ENCODE results near the gene ACVR1B. TPM values are rescaled to one million over a fixed set of nuclear protein-coding genes. Genes with fewer than 3 reads are reported as not detected.

The ACVR1B gene
- total and polyA plus RNA-seq, 4 donors: 4.0 to 21.9 (median 12.0) TPM

- no peak for DNase-seq (ENCODE audit: low spot score)
- Histone ChIP-seq H3K4me3 (ENCODE audit: low read depth in 1 of 3, low read length in 3 of 3) (peak overlapping the region in 1 of 3 donors; percentile 15), H3K9me3 (ENCODE audit: control insufficient read depth in 4 of 4, low read length in 3 of 4) (no peaks in the 10 kb centered on the region), H3K27ac (ENCODE audit: low read depth in 1 of 2, low read length in 2 of 2) (peak overlapping the region; percentile 72 to 77), H3K4me1 (ENCODE audit: control insufficient read depth in 4 of 4, insufficient read depth in 4 of 4, low read length in 3 of 4) (peaks cover 27 to 72% (median 63%) of the 10 kb centered on the region in 4 donors), H3K27me3 (ENCODE audit: control insufficient read depth in 4 of 4, insufficient read depth in 4 of 4, low read length in 3 of 4) (no peaks in the 10 kb centered on the region), H3K36me3 (ENCODE audit: control insufficient read depth in 4 of 4, insufficient read depth in 3 of 4, low read depth in 1 of 4, low read length in 3 of 4) (peaks cover 4 to 10% (median 6%) of the 10 kb centered on the region in 4 donors), H3K9ac (ENCODE audit: low read depth in 1 of 2, low read length in 2 of 2) (no peak overlapping the region)
- 19% methylated on average over 5 of the region's 5 CpGs for WGBS
- TF ChIP-seq RXRA (IDR thresholded peaks at IDR 0.05) (peak; percentile 79 to 85), GABPA (IDR thresholded peaks at IDR 0.05 in 1 of 2, conservative IDR thresholded peaks at IDR 0.05 in 1 of 2) (no peak), YY1 (IDR thresholded peaks at IDR 0.05) (no peak), CTCF (IDR thresholded peaks at IDR 0.05; ENCODE audit: low read depth, low read length, missing input control) (no peak), JUND (IDR thresholded peaks at IDR 0.05) (no peak), NR2F2 (IDR thresholded peaks at IDR 0.05) (no peak), RAD21 (IDR thresholded peaks at IDR 0.05) (no peak), MAX (IDR thresholded peaks at IDR 0.05) (peak; percentile 7), FOXA1 (IDR thresholded peaks at IDR 0.05) (no peak), SP1 (IDR thresholded peaks at IDR 0.05) (peak; percentile 23), ZBTB33 (IDR thresholded peaks at IDR 0.05) (no peak), FOXA2 (IDR thresholded peaks at IDR 0.05) (no peak), HNF4A (conservative IDR thresholded peaks at IDR 0.05) (peak; percentile 66 to 74), REST (IDR thresholded peaks at IDR 0.05) (no peak), EGR1 (IDR thresholded peaks at IDR 0.05; ENCODE audit: low read depth in 2 of 2) (no peak), ATF3 (IDR thresholded peaks at IDR 0.05) (no peak), HNF4G (IDR thresholded peaks at IDR 0.05) (peak; percentile 30), TAF1 (conservative IDR thresholded peaks at IDR 0.05) (no peak)
Measured at GRCh38 chr12:51972422-51972812, 20.9 kb downstream of the ACVR1B start.

All from liver (tissue), 9 donors.